GM21390 (cell line): ENCODE measurements around the gene NEK7.
"Not testable (repeated sequence)": the region's sequence is repeated elsewhere in the genome, so short reads cannot be mapped to it uniquely, and the experiment has no call there.

Source experiments
- ATAC-seq: cut with Tn5 transposase; IDR thresholded peaks from one replicate; pipeline ENCODE4 v1.9.1; 2021; ENCODE audit not compliant: unreplicated experiment

Gene NEK7

DNA sequence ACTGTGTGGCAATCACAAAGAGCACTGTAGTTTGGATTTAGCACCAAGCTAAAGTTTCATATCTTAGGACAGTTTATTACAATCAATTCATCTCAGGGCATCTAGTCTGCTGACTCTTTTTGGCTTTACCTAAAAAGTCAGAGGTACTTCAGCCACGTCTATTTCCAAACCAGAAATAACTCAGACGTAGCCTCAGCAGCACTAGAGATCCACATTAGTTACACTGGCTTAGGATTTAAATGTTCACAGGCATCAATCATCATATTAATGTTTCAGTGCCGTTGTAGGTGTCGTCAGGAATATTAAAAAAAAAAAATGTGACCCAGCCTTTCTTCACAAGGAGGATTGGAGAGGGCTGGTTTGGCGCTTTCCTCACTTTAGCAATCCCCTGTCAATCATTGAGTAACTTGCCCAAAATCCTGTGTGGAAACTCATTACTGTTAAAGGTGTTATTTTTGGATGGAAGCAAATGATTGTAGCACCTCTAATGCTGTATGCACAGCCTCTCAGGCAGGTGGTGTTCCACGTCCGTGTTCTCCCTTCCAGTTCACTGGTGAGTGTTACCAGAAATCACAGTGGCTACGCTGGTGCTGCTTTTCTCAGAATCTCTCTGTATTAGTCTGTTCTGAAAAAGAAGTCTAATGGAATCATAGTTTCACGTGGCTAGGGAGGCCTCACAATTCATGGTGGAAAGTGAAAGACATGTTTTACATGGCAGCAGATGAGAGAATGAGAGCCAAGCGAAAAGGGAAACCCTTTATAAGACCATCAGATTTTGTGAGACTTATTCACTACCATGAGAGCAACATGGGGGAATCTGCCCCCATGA, 45.4 kb downstream of the NEK7 start:
- peak; percentile 91 for ATAC-seq

DNA sequence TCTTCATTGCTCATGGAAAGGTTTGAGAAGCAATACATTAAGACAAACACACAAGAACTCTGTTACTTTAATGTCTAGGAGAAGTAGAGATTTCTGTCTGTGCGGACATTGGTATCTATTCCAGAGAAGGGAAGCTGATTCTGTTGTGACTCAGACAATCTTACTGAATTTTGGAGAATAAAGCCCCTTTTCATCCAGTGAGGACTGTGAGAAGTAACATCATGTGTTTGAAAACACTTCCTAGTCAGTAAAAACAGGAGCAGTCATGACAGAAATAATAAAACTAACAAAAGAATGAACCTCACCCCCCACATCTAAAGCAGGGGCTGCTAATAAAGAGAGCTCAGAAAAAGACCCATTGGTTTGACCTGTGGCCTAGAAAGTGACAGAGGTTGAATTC, 46.6 kb downstream of the NEK7 start:
- no peak for ATAC-seq

DNA sequence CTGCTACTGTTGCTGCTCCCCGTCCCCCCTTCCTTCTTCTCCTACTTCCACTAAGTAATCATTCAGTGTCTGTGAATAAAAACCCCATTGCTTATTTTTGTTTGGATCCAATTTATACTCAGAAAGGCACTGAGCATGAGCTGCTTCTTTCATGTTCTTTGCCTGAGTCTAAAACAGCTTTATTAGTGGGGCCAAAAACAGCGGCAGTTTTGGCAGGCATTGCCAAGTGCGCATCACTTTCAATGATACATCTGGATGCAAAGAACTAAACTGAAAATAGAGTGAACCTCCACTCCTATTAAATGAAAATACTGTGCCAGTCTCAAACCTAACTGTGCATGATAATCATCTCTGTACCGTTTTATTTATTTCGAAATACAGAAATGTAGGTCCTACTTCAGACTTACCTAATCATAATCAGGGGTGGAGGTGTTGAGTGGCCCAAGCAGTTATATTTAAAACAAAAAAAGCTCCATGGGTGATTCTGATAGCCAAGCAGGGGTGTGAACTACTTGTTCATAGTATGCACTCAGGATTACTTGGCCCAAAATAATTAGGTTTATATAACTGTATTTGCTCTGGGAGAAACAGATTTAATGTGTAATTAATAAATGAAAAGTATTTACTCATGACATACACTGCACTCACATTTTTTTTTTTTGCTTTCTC, 48.4 kb downstream of the NEK7 start:
- ATAC-seq, result no peak

DNA sequence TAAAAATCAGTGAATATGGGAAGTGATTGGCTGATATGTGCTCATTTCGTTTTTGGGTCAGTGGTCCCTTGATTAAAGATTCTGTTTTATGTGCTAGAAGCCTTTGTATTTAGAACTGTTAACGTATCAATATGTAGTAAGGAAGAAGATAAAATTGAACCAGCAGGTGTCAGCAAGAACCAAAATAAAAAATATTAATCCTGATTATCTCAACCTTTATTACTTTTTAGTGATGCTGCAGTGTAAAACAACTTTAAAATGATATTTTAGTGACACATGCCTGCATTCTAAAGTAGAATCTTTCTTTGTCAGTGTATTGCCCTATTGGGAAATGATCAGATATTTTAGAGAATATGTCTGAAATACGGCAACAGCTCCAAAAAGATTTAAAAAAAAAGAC, 49.5 kb downstream of the NEK7 start:
- ATAC-seq, result no peak

DNA sequence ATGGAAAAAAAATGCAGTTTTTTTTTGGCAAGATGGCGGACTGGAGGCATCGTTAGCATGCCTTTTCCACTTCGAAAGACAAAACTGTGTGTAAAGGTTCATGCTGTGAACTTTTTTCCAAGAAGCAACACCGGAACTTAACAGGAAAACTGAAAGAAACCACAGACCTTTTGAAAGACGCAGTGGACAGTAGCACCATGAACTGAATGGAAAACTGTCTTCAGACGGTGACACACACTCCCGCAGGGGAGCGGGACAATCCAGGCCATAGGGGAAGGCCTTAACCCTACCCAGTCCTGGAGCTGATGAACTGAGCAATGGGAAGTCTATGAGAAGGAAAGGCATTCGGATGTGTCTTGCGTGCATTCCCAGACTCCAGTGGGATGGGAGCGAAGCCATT, 54.9 kb downstream of the NEK7 start:
- ATAC-seq, result no peak

DNA sequence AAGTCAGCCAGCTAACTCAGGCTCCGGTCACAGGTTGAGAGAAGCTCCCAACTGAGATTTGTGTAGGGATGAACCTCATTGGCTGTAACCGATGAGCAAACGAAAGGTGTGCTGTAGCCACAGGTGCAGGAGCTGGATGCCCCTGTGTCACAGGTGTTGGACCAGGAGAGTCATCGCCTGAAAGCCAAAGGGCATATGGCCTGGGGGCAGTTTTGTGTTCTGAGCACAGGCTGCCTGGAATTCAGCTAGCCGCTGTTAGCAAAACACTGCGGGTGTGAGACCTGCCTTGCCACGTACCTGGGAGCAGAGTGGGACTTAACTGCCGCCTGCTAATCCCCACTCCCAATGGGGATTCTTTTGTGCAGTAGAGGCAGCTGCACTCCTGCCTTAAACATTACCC, 55.3 kb downstream of the NEK7 start:
- no peak for ATAC-seq

DNA sequence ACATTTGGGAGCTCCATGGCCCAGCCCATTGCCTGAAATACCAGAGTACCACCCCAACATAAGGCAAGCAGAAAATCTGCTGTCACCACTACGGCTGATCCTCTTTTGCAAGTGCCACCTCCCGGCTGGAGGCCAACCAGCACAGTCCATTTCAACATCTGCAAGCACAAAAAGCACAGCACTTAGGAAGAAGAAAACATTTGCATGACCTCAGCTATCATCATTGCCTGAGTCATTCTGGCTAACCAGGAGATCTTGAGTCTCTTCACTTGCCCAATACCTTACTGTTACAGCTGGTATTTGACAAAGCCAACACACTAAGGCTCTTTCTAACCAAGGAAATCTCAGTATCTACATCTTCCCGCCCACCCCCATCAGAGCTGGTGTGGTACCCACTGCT, 55.9 kb downstream of the NEK7 start:
- no peak for ATAC-seq

DNA sequence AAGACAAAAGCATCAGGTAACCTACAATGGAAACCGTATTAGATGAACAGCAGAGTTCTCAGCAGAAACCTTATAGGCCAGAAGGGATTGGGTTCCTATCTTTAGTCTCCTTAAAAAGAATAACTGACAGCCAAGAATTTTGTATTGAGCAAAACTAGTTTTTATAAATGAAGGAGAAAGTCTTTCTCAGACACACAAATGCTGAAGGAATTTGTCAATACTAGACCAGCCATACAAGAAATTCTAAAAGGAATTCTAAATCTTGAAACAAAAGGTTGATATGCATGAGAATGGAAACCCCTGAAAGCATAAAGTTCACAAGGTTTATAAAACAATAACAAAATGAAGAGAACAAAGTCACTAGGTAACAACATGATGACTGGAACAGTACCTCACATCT, 58.1 kb downstream of the NEK7 start:
- no peak for ATAC-seq

DNA sequence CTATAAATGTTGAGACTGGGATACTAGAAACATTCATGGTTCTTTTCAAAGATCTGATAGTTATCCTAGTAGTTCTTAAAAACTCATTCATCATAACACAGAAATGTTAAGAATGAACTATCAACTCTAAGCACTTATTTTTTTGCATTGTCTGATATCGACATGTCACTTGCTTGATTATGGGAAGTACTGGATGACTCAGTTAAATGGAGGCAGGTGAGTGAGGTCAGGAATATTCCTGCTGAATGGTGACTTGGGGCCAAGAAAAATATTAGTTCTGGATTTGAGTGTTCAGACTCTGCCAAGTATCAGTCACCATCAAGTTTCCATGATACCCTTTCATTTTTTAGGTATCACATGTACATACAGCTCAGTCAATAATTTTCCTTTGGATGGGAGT, 63.6 kb downstream of the NEK7 start:
- no peak for ATAC-seq

DNA sequence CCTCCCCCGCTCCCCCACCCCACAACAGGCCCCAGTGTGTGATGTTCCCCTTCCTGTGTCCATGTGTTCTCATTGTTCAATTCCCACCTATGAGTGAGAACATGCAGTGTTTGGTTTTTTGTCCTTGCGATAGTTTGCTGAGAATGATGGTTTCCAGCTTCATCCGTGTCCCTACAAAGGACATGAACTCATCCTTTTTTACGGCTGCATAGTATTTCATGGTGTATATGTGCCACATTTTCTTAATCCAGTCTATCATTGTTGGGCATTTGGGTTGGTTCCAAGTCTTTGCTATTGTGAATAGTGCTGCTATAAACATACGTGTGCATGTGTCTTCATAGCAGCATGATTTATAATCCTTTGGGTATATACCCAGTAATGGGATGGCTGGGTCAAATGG, 70.2 kb downstream of the NEK7 start:
- ATAC-seq, result not testable (repeated sequence)

DNA sequence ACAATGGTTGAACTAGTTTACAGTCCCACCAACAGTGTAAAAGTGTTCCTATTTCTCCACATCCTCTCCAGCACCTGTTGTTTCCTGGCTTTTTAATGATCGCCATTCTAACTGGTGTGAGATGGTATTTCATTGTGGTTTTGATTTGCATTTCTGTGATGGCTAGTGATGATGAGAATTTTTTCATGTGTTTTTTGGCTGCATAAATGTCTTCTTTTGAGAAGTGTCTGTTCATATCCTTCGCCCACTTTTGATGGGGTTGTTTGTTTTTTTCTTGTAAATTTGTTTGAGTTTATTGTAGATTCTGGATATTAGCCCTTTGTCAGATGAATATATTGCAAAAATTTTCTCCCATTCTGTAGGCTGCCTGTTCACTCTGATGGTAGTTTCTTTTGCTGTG, 70.7 kb downstream of the NEK7 start:
- not testable (repeated sequence) for ATAC-seq

DNA sequence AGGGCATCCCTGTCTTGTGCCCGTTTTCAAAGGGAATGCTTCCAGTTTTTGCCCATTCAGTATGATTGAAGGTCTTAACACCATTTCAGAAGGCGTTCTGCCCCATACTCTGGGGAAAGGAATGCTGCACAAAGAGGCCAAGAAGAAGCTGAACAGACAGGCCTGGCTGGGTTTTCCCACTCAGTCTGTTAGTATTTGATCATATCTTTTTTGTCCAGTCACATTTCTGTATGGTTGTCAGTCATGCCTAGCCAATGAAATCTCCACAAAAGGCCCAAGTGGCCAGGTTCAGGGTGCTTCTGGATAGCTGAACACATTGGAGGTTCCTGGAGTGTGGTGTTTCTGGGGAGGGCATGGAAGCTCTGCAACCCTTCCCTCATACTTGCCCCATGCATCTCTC, 72.1 kb downstream of the NEK7 start:
- ATAC-seq, result no peak

DNA sequence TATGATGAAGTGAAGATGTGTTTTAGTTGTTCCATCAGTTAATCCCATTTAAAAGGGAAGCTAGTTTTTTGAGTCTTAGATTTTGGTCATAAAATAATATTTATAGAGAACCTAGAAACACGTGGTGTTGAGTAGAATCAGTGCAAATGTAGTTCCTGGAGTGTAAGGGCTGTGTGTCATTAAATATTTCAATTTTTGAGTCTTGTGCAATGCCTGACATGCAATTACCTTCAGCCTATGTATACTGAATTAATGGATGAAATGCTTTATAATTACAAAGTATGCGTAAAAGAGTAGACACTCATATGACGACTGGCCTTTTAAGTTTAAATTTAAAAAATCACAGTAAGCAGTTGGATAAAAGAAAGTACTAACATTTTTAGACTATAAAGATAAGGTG, 75.0 kb downstream of the NEK7 start:
- no peak for ATAC-seq

DNA sequence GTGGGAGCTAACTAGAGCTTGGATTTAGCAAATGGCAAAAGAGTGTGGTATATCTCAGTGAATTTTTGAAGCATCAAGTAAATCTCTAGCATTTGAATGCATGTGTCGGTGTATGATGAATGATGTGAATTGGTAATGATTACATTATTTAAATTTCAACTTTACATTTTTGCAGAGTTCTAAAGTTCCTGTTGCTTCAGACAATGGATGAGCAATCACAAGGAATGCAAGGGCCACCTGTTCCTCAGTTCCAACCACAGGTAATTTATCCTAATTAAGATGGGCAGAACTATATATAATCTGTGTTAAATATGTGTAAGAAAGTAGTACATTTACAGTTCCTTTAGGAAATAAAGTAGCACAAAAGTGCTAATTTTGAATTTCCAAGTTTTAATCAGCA, 75.6 kb downstream of the NEK7 start:
- no peak for ATAC-seq

DNA sequence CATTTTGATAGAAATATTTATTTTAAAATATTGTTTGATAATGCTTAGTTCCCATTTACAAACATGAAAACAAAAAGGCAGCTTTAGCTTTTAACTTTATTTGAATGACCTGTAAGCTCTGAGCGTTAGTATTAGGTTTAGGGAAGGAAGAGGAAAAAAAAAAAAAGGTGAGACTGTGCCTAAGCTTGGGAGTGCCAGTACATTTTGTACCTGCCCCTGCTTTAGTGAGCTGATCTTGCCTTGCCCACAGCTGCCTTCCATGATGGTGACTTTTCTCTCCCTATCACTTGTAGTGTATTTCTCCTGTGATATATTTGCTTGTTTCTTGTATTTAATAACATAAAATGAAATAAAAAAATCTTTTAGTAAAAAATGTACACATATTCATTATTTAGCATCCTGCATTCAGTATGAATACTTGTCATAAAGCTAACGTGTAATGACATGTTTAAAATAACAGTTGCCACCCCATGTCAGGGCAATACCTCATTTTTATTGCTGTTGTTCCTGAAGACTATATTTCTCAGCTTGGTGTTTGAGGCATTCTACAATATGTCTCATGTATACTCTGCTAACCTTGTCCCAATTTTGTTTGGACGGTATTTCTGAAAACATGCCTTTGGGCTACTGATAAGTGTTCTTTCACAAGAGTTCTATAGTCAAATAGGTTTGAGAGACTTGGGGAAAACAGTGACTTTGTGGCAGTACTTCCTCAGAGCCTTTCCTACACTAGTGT, 76.3 kb downstream of the NEK7 start:
- ATAC-seq, result no peak

DNA sequence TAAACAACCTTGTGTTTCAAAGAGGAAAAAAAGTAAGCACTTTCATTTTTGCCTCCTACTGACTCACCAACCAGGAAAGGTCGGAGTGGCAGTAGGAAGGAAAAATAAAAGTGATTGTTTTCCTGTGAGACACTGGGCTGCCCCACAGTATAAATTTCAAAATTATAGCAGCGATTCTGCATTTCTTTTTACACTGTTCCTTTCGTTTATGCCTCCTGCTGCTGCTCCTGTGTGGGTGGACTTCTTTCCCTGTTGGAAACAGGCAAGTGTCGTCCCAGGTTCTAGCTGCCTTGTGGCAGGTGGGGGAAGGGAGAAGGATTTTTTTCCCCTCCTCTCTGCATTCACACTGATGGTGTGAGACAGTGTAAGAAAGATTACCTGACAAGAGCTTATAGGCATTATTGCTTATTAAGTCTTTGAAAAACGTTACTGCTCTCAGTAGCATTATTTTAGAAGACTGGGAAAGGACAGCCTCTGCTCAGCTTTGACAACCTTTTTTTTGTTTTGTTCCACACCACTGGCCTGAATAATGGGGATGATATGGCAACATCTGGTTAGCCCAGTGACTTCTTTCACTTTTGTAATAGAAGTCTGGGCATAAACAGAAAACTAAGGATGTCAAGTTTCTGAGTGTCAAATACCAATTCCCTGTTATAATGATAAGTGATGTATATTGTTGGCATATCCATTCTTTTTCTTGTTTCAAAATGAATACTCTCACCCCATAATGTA, 77.9 kb downstream of the NEK7 start:
- ATAC-seq, result peak; percentile 50

DNA sequence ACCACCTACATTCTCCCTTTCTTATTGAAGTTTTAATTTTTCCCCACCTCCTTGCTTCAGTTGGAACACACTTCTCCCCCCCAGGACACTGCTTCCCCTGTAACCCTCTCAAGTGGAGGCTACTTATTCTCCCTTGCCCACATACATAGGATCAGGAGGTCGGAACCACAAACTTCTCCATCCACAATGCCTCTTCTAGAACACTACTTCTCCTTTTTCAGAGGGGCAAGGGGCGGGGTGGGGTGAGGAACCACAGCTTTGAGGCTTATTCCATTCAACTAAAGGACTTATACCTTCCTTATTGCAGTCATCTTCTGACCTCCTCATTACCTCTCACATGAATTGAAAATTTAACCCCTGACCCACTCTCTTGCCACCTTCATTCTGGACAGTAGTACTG, 81.3 kb downstream of the NEK7 start:
- no peak for ATAC-seq

DNA sequence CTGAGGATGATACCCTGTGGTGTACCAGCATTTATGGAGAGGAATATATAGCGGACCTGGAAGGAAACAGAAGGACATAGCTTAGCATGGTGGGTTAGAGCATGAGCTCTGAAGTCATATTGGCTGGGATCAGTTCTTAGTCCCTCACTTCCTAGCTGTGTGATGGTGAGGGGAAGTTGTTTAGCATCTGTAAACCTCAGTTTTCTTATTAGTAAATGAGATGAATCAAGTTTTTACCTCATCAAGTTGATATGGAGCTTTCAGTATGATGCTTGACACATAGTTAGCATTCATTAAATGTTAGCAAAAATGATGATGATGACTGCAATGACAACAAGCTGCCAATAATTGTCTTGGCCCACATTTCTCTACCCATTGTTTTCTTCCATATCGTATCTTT, 84.8 kb downstream of the NEK7 start:
- no peak for ATAC-seq

DNA sequence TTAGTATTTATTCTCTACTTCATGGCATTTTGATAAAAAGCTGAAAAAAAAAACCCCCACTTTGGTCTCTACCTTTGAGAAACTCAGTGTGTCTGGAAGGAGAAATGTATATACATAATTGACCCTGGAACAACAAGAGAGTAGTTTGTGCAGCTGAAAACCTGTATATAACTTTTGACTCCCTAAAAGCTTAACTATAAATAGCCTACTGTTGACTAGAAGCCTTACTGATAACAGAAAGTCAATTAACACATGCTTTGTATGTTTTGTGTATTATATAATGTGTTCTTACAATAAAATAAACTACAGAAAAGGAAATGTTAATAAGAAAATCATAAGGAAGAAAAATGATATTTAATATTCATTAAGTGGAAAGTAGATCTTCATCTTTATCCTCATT, 88.0 kb downstream of the NEK7 start:
- ATAC-seq, result no peak

DNA sequence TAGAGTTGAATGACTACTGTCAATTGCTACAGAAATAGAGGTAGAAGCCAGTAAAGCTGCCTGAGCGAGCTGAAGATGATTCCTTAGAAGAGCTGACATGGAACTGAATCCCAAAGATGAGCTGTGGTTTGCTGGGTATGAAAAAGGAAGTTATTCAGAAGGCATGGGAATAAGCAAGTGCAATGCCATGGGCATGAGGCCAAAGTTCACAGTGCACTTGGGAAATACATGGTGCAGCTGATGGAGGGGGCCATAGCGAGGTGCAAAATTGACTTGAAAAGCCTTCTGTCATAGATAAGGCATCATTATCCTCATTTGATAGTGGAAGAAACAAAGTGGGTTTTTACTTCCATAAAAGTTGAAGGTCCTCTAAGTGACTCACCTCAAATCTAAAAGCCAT, 88.6 kb downstream of the NEK7 start:
- ATAC-seq, result no peak

DNA sequence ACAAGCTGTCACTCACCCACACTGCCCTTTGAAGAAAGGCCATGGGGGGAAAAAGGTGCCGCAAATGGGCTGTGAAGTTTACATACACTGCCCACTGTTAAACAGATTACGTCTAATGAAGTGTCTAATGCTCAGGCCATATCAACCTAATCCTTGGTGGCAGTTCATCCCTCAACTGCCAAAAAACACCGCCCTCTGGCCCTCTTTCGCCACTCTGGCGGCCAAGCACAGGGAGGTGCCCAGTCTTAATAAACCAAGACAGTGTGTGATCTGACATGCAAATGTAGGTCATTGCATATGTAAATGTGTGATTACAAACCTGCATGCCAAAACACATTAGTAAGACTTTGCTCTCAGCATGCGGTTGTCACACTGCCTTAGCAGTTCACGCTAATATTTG, 89.5 kb downstream of the NEK7 start:
- ATAC-seq, result no peak
